Transverse colon (tissue), 3 donors: ENCODE results near the gene SERPINB5.

Experiments
- CTCF ChIP-seq, 5 experiments: fragments of 200-600 bp in 3 of 5; fragments of 450-650 bp in 2 of 5; sonication (generic) in 3 of 5; IDR thresholded peaks; 1 replicate in 2 of 5; 2 replicates in 3 of 5; pipeline ENCODE4 v1.5.1; 2016 to 2017; ENCODE audit warnings: antibody characterized with exemption in 5 of 5, inconsistent platforms in 3 of 5, mild to moderate bottlenecking in 2 of 5, moderate library complexity in 1 of 5
- POLR2A ChIP-seq: fragments of 450-650 bp; IDR thresholded peaks from one replicate; pipeline ENCODE4 v1.6.1; 2016; ENCODE audit warnings: antibody characterized with exemption, mild to moderate bottlenecking, moderate library complexity

- TF ChIP-seq CTCF (IDR thresholded peaks at IDR 0.05) = no peak
- no peak for TF ChIP-seq POLR2A
These were observed 57.9 kb downstream of the SERPINB5 start for GRCh38 chr18:63534615-63535014.
